Fibroblast of skin of left biceps (primary cell): ENCODE results near the gene ARHGEF9.
A peak's percentile ranks its signal among the peaks of the same experiment; 100 is the strongest.
"Not testable (repeated sequence)": the region's sequence is repeated elsewhere in the genome, so short reads cannot be mapped to it uniquely, and the experiment has no call there.

Experiments used
- DNase-seq, 2 experiments: peaks; one replicate each; pipeline ENCODE4 v3.0.0-alpha.2; 2013; ENCODE audit warnings: low read depth in 2 of 2

Gene ARHGEF9

GRCh38 chrX:63658920-63659319, 126.1 kb downstream of the ARHGEF9 start:
- no peak for DNase-seq

- DNase-seq, result peak; percentile 70 to 74
These were observed 127.2 kb downstream of the ARHGEF9 start for GRCh38 chrX:63657821-63658220.

DNA sequence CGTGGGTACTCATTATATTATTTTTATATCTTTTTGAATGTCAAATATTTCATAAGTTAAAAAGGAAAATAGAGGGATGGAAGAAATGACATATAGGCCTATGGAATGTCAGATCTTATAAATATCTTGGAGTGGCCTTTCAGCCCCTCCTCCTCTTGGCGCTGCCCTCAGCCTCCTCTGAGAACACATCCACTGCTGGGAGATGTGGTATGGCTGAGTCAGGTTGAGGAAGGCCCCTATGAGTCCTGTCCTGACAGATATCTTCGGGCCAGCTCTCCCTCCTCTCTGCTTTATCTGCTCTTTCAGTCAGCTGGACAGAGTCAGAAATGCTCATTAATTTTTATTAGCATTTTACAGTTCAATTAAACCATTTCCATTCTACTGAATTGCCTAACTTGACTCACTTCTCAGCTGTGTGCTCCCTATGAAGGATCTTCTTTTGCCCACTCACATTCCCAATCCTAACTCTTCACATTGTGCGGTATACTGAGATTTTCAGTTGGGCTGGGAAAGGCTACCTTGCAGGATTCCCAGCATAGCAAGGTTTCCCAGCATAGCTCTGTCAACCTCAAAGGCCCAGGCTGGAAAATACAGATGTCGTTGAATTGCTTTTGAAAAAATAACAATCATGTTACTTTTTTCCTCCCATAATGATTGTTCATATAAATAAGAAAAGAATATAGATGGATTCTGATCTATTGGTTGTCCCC, 128.0 kb downstream of the ARHGEF9 start:
- peak; percentile 50 to 59 for DNase-seq

- peak; percentile 55 to 59 for DNase-seq
These were observed 132.8 kb downstream of the ARHGEF9 start for GRCh38 chrX:63652086-63652765.

- not testable (repeated sequence) for DNase-seq
These were observed 139.3 kb downstream of the ARHGEF9 start for GRCh38 chrX:63645748-63646147.

DNA sequence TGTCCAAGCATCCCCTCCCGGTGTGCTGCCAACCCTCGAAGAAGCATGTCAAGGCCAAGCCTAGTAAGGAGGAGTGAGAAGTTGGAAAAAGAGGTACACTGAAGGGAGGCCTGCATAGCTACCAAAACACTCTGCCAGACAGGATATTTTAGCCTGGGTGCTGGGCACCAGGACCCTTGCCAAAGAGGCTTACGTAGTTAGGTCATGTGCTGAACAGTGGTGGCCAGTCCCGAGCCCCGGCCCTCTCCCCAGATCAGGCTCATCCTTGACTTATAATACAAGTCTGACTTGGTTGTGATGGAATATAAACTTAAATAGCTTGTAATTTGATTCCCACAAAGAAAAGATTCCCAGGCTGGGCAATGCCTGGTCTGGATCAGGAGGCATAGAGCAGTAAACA, 149.3 kb downstream of the ARHGEF9 start:
- DNase-seq, result no peak

GRCh38 chrX:63613531-63614028, 171.4 kb downstream of the ARHGEF9 start:
- no peak for DNase-seq

- DNase-seq, result no peak
These were observed 199.1 kb downstream of the ARHGEF9 start for GRCh38 chrX:63585936-63586335.
